Liver (tissue), 9 donors: ENCODE data around the gene APOL6. TPM values are rescaled to one million over a fixed set of nuclear protein-coding genes. Genes with fewer than 3 reads are reported as not detected.

Source experiments
- DNase-seq: peaks from one replicate; pipeline ENCODE4 v3.0.0-alpha.2; 2017; ENCODE audit warnings: low spot score
- H3K27ac ChIP-seq, 2 donors: one replicate each; pipeline ENCODE4 v1.7.0; 2013; ENCODE audit warnings: inconsistent platforms in 2 of 2, low read length in 2 of 2, control low read depth in 1 of 2, low read depth in 1 of 2, mild to moderate bottlenecking in 1 of 2
- H3K27me3 ChIP-seq, 4 donors: one replicate each; pipeline versions ENCODE4 v1.6.1 to v1.7.0; 2013; ENCODE audit warnings: low read length in 3 of 4, inconsistent platforms in 1 of 4, mild to moderate bottlenecking in 1 of 4, moderate library complexity in 1 of 4; ENCODE audit not compliant: control insufficient read depth in 4 of 4, insufficient read depth in 4 of 4
- H3K36me3 ChIP-seq, 4 donors: one replicate each; pipeline versions ENCODE4 v1.6.1 to v1.7.0; 2013; ENCODE audit warnings: low read length in 3 of 4, mild to moderate bottlenecking in 3 of 4, low read depth in 1 of 4, moderate library complexity in 1 of 4; ENCODE audit not compliant: control insufficient read depth in 4 of 4, insufficient read depth in 3 of 4
- H3K4me1 ChIP-seq, 4 donors: one replicate each; pipeline versions ENCODE4 v1.6.1 to v1.7.0; 2013; ENCODE audit warnings: low read length in 3 of 4, mild to moderate bottlenecking in 3 of 4, moderate library complexity in 1 of 4; ENCODE audit not compliant: control insufficient read depth in 4 of 4, insufficient read depth in 4 of 4
- H3K4me3 ChIP-seq, 3 donors: one replicate each; pipeline versions ENCODE4 v1.6.1 to v1.7.0; 2013; ENCODE audit warnings: low read length in 3 of 3, control low read depth in 1 of 3, low read depth in 1 of 3, mild to moderate bottlenecking in 1 of 3
- H3K9ac ChIP-seq, 2 donors: one replicate each; pipeline ENCODE4 v1.7.0; 2013; ENCODE audit warnings: low read length in 2 of 2, mild to moderate bottlenecking in 2 of 2, moderate library complexity in 2 of 2, control low read depth in 1 of 2, low read depth in 1 of 2
- H3K9me3 ChIP-seq, 4 donors: one replicate each; pipeline versions ENCODE4 v1.6.1 to v1.7.0; 2013; ENCODE audit warnings: low read length in 3 of 4; ENCODE audit not compliant: control insufficient read depth in 4 of 4
- EGR1 ChIP-seq, 2 donors: IDR thresholded peaks; 2 replicates each; pipeline ENCODE4 v1.6.1; 2016 to 2018; ENCODE audit warnings: antibody characterized with exemption in 2 of 2, low read depth in 2 of 2
- FOXA1 ChIP-seq: IDR thresholded peaks from 2 replicates; pipeline ENCODE4 v1.6.1; 2016; ENCODE audit warnings: antibody characterized with exemption
- FOXA2 ChIP-seq: IDR thresholded peaks from 2 replicates; pipeline ENCODE4 v1.6.1; 2016; ENCODE audit warnings: antibody characterized with exemption
- GABPA ChIP-seq, 2 donors: IDR thresholded peaks in 1 of 2; conservative IDR thresholded peaks in 1 of 2; 2 replicates each; pipeline ENCODE4 v1.6.1; 2016; ENCODE audit warnings: antibody characterized with exemption in 2 of 2, mild to moderate bottlenecking in 1 of 2, moderate library complexity in 1 of 2
- HNF4A ChIP-seq, 2 donors: conservative IDR thresholded peaks; 2 replicates each; pipeline ENCODE4 v1.6.1; 2016; ENCODE audit warnings: antibody characterized with exemption in 2 of 2, mild to moderate bottlenecking in 2 of 2
- HNF4G ChIP-seq: IDR thresholded peaks from 2 replicates; pipeline ENCODE4 v1.6.1; 2016; ENCODE audit warnings: antibody characterized with exemption
- JUND ChIP-seq, 2 donors: IDR thresholded peaks; 2 replicates each; pipeline ENCODE4 v1.6.1; 2016; ENCODE audit warnings: antibody characterized with exemption in 2 of 2
- NR2F2 ChIP-seq: IDR thresholded peaks from 2 replicates; pipeline ENCODE4 v1.6.1; 2016; ENCODE audit warnings: antibody characterized with exemption
- RAD21 ChIP-seq, 2 donors: IDR thresholded peaks; 2 replicates each; pipeline ENCODE4 v1.6.1; 2016; ENCODE audit warnings: antibody characterized with exemption in 2 of 2, mild to moderate bottlenecking in 2 of 2
- RXRA ChIP-seq, 2 donors: IDR thresholded peaks; 2 replicates each; pipeline ENCODE4 v1.6.1; 2017 to 2018; ENCODE audit warnings: antibody characterized with exemption in 2 of 2, mild to moderate bottlenecking in 1 of 2
- SP1 ChIP-seq: IDR thresholded peaks from 2 replicates; pipeline ENCODE4 v1.6.1; 2018; ENCODE audit warnings: antibody characterized with exemption, mild to moderate bottlenecking
- TAF1 ChIP-seq: conservative IDR thresholded peaks from 2 replicates; pipeline ENCODE4 v1.6.1; 2016; ENCODE audit warnings: antibody characterized with exemption, mild to moderate bottlenecking
- YY1 ChIP-seq: IDR thresholded peaks from 2 replicates; pipeline ENCODE4 v1.6.1; 2016; ENCODE audit warnings: antibody characterized with exemption, mild to moderate bottlenecking
- WGBS: extraction: QIAGEN DNeasy Blood & Tissue Kit; methylation state at CpG from one replicate; pipeline ENCODE4 v1.1.7; 2013; 5-methylcytosine and 5-hydroxymethylcytosine counted together
- polyA plus RNA-seq, 2 donors: library from polyadenylated mRNA; stranded (reverse) in 1 of 2; unstranded in 1 of 2; fragments of 200-250 nt in 1 of 2; fragments of >200 nt in 1 of 2; fragmentation: Nextera tagmentation in 1 of 2; extraction: Ambion mirVana in 1 of 2; gene quantifications; one replicate each; pipeline versions ENCODE4 v1.2.1 to v1.2.3, GENCODE V29; 2013 to 2015
- total RNA-seq, 2 donors: library from RNA; depleted of rRNA; stranded (reverse); fragments of >200 nt; gene quantifications; one replicate each; pipeline ENCODE4 v1.2.3, GENCODE V29; 2014
- TF ChIP-seq, protein P1 (sequence below): fragments of 150-350 bp; IDR thresholded peaks from 2 replicates; pipeline ENCODE4 v1.5.1; 2017; ENCODE audit warnings: improper control_type of control experiment, low read depth, low read length; ENCODE audit not compliant: missing input control
- TF ChIP-seq, protein P2 (sequence below): IDR thresholded peaks from 2 replicates; pipeline ENCODE4 v1.6.1; 2016; ENCODE audit warnings: antibody characterized with exemption
- TF ChIP-seq, protein P3 (sequence below): IDR thresholded peaks from 2 replicates; pipeline ENCODE4 v1.6.1; 2016; ENCODE audit warnings: antibody characterized with exemption, mild to moderate bottlenecking
- TF ChIP-seq, protein P4 (sequence below): IDR thresholded peaks from 2 replicates; pipeline ENCODE4 v1.6.1; 2016; ENCODE audit warnings: antibody characterized with exemption
- TF ChIP-seq, protein P5 (sequence below): IDR thresholded peaks from 2 replicates; pipeline ENCODE4 v1.6.1; 2016; ENCODE audit warnings: antibody characterized with exemption
- donor health status: healthy.
- donor health status: healthy.
- donor health status: healthy.
- donor health status: healthy.
- donor health status: healthy.

The APOL6 gene
- total and polyA plus RNA-seq, 4 donors = 10.3 to 80.1 (median 17.3) TPM

DNA sequence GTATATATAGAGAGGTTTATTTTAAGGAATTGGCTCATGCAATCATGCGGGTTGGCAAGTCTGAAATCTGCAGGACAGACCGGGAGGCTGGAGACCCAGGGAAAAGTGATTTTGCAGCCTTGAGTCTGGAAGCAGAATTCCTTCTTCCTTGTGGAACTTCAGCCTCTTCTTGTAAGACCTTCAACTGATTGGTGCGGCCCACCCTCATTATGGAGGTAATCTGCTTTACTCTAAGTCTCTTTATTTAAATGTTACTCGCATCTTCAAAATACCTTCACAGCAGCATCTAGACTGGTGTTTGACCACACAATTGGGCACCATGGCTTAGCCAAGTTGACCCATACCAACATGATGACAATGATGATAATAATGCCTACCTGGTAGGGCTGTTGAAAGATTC, 48.9 kb upstream of the APOL6 start:
- 95% methylated on average over 4 of the region's 4 CpGs for WGBS
- no peak for DNase-seq
- H3K9ac ChIP-seq = no peak overlapping the region

DNA sequence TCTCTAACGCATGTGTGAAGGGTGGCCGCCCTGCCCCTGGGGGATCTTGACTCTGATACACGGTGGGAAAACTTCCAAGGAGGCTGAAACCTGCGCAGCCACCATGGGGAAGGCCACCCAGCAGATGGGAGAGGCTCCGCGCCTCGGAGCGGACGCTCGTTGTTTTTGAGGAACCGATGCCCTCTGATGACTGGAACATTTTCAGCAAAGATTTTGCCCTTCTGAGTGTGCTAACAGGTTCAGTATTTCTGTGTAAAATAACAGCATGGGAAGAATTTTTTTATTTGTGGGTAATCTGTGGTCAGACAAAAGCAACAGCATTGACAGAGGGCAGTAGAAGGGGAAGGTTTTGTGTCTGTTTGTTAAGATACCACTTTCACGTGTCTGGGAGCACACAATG, 47.8 kb upstream of the APOL6 start:
- DNase-seq = no peak
- no peak overlapping the region for H3K9ac ChIP-seq
- H3K9me3 ChIP-seq = no peaks in the 10 kb centered on the region
- no peak overlapping the region for H3K27ac ChIP-seq
- no peaks in the 10 kb centered on the region for H3K27me3 ChIP-seq
- 71% methylated on average over 12 of the region's 12 CpGs for WGBS
- no peaks in the 10 kb centered on the region for H3K36me3 ChIP-seq
- H3K4me3 ChIP-seq = no peak overlapping the region
- TF ChIP-seq FOXA2 (no peak), HNF4A (conservative IDR thresholded peaks at IDR 0.05) (no peak), RAD21 (IDR thresholded peaks at IDR 0.05) (no peak), GABPA (IDR thresholded peaks at IDR 0.05 in 1 of 2, conservative IDR thresholded peaks at IDR 0.05 in 1 of 2) (no peak), RXRA (IDR thresholded peaks at IDR 0.05) (no peak), EGR1 (IDR thresholded peaks at IDR 0.05; ENCODE audit: low read depth in 2 of 2) (no peak), TAF1 (no peak), FOXA1 (no peak), YY1 (no peak), SP1 (no peak), NR2F2 (no peak), JUND (IDR thresholded peaks at IDR 0.05) (no peak)
- TF ChIP-seq, protein P1, sequence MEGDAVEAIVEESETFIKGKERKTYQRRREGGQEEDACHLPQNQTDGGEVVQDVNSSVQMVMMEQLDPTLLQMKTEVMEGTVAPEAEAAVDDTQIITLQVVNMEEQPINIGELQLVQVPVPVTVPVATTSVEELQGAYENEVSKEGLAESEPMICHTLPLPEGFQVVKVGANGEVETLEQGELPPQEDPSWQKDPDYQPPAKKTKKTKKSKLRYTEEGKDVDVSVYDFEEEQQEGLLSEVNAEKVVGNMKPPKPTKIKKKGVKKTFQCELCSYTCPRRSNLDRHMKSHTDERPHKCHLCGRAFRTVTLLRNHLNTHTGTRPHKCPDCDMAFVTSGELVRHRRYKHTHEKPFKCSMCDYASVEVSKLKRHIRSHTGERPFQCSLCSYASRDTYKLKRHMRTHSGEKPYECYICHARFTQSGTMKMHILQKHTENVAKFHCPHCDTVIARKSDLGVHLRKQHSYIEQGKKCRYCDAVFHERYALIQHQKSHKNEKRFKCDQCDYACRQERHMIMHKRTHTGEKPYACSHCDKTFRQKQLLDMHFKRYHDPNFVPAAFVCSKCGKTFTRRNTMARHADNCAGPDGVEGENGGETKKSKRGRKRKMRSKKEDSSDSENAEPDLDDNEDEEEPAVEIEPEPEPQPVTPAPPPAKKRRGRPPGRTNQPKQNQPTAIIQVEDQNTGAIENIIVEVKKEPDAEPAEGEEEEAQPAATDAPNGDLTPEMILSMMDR = no peak
- TF ChIP-seq, protein P2, sequence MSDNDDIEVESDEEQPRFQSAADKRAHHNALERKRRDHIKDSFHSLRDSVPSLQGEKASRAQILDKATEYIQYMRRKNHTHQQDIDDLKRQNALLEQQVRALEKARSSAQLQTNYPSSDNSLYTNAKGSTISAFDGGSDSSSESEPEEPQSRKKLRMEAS = no peak
- TF ChIP-seq, protein P3, sequence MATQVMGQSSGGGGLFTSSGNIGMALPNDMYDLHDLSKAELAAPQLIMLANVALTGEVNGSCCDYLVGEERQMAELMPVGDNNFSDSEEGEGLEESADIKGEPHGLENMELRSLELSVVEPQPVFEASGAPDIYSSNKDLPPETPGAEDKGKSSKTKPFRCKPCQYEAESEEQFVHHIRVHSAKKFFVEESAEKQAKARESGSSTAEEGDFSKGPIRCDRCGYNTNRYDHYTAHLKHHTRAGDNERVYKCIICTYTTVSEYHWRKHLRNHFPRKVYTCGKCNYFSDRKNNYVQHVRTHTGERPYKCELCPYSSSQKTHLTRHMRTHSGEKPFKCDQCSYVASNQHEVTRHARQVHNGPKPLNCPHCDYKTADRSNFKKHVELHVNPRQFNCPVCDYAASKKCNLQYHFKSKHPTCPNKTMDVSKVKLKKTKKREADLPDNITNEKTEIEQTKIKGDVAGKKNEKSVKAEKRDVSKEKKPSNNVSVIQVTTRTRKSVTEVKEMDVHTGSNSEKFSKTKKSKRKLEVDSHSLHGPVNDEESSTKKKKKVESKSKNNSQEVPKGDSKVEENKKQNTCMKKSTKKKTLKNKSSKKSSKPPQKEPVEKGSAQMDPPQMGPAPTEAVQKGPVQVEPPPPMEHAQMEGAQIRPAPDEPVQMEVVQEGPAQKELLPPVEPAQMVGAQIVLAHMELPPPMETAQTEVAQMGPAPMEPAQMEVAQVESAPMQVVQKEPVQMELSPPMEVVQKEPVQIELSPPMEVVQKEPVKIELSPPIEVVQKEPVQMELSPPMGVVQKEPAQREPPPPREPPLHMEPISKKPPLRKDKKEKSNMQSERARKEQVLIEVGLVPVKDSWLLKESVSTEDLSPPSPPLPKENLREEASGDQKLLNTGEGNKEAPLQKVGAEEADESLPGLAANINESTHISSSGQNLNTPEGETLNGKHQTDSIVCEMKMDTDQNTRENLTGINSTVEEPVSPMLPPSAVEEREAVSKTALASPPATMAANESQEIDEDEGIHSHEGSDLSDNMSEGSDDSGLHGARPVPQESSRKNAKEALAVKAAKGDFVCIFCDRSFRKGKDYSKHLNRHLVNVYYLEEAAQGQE = no peak
- TF ChIP-seq, protein P4, sequence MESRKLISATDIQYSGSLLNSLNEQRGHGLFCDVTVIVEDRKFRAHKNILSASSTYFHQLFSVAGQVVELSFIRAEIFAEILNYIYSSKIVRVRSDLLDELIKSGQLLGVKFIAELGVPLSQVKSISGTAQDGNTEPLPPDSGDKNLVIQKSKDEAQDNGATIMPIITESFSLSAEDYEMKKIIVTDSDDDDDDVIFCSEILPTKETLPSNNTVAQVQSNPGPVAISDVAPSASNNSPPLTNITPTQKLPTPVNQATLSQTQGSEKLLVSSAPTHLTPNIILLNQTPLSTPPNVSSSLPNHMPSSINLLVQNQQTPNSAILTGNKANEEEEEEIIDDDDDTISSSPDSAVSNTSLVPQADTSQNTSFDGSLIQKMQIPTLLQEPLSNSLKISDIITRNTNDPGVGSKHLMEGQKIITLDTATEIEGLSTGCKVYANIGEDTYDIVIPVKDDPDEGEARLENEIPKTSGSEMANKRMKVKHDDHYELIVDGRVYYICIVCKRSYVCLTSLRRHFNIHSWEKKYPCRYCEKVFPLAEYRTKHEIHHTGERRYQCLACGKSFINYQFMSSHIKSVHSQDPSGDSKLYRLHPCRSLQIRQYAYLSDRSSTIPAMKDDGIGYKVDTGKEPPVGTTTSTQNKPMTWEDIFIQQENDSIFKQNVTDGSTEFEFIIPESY = no peak
- TF ChIP-seq, protein P5, sequence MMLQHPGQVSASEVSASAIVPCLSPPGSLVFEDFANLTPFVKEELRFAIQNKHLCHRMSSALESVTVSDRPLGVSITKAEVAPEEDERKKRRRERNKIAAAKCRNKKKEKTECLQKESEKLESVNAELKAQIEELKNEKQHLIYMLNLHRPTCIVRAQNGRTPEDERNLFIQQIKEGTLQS = no peak
- peaks cover 0 to under 1% (median under 1%) of the 10 kb centered on the region in 4 donors for H3K4me1 ChIP-seq

More for the DNA sequence above, 48.9 kb upstream of the APOL6 start:
- H3K36me3 ChIP-seq = no peaks in the 10 kb centered on the region
- no peak overlapping the region for H3K27ac ChIP-seq
- H3K27me3 ChIP-seq = no peaks in the 10 kb centered on the region
- no peak overlapping the region for H3K4me3 ChIP-seq
- TF ChIP-seq HNF4G (no peak), RXRA (IDR thresholded peaks at IDR 0.05) (no peak), EGR1 (IDR thresholded peaks at IDR 0.05; ENCODE audit: low read depth in 2 of 2) (no peak), GABPA (IDR thresholded peaks at IDR 0.05 in 1 of 2, conservative IDR thresholded peaks at IDR 0.05 in 1 of 2) (no peak), NR2F2 (no peak), SP1 (no peak), FOXA2 (no peak)
- TF ChIP-seq, protein P5 = no peak
- TF ChIP-seq, protein P2 = no peak
- no peaks in the 10 kb centered on the region for H3K9me3 ChIP-seq
- no peaks in the 10 kb centered on the region for H3K4me1 ChIP-seq
